Measurements from ENCODE around the gene ARHGAP22. TPM values are rescaled to one million over a fixed set of nuclear protein-coding genes. Genes with fewer than 3 reads are reported as not detected.

The ARHGAP22 gene
- total RNA-seq, 1 donor from 2014 or later: 3.8 TPM

DNA sequence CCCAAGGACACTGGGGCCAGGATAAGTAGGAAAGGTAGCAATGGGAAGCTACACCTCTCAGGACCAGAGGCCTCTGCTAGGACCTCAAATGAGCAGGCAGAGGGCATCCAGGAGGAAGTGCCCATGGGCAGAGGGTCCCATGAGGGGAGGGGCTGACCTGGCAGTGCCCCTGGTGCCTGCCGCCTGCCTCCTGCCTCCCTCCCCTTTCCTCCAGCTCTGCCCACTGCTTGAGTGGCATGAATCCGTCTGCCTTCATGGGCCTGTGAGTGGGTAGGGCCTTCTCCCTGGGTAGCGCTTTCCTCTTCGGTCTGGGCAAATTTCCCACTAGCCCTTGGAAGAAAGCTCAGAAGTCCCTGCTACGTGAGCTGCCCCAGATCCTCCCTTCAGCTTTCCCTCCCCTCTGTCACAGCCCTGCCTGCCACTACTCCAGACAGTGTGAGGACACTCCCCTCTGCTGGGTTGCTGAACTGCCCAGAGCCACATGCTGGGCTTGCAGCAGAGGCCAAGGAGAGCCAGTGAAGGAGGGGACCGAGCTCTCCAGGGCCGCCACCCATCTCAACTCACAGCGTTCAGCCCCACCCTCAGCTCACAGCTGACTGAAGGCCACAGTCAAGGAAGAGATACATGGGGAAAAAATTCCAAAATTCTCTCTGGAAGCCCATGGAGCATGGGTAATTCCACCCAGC lies 141.4 kb downstream of the ARHGAP22 start:
- H3K4me1 Mint-ChIP-seq (ENCODE audit: low read depth): peaks cover 15% of the 10 kb centered on the region
- peaks cover 4% of the 10 kb centered on the region for H3K9me3 Mint-ChIP-seq (ENCODE audit: low read depth)
- TF ChIP-seq, protein P1, sequence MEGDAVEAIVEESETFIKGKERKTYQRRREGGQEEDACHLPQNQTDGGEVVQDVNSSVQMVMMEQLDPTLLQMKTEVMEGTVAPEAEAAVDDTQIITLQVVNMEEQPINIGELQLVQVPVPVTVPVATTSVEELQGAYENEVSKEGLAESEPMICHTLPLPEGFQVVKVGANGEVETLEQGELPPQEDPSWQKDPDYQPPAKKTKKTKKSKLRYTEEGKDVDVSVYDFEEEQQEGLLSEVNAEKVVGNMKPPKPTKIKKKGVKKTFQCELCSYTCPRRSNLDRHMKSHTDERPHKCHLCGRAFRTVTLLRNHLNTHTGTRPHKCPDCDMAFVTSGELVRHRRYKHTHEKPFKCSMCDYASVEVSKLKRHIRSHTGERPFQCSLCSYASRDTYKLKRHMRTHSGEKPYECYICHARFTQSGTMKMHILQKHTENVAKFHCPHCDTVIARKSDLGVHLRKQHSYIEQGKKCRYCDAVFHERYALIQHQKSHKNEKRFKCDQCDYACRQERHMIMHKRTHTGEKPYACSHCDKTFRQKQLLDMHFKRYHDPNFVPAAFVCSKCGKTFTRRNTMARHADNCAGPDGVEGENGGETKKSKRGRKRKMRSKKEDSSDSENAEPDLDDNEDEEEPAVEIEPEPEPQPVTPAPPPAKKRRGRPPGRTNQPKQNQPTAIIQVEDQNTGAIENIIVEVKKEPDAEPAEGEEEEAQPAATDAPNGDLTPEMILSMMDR (IDR thresholded peaks at IDR 0.05; ENCODE audit: unreplicated experiment): no peak
- no peaks in the 10 kb centered on the region for H3K36me3 Mint-ChIP-seq (ENCODE audit: insufficient read depth)
- peaks cover 9% of the 10 kb centered on the region for H3K27me3 Mint-ChIP-seq
- no peak overlapping the region for H3K4me3 Mint-ChIP-seq (ENCODE audit: low read depth)
- DNase-seq (ENCODE audit: low spot score, unreplicated experiment): no peak
- no peak overlapping the region for H3K27ac Mint-ChIP-seq

DNA sequence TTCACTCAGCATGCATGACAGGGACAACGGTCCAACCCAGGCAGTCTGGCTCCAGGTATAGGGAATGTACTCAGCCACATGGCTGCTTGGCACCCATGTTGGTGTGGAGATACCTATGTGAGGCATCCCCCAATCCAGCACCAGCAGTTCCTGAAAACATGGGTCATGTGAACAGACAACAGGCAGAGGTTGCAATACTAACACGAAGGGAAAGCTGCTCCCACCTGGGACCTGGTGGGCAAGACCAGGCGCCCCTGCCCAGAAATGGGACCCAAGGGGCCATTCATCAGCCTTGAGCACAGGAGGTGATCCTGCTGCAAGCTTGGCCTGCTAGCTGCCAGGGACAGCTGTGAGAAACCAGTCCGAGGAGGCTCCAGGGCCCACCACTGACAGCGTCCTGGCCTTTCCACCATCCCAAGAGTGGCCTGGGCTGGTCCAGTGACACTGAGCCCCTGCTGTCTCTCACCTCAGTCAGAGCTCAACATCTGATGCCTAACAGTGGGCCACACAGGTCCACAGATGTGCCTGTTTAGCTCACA lies 142.3 kb downstream of the ARHGAP22 start:
- Mint-ChIP-seq H3K27ac (no peak overlapping the region), H3K4me3 (ENCODE audit: low read depth) (no peak overlapping the region), H3K36me3 (ENCODE audit: insufficient read depth) (no peaks in the 10 kb centered on the region), H3K27me3 (peaks cover 9% of the 10 kb centered on the region), H3K4me1 (ENCODE audit: low read depth) (peaks cover 7% of the 10 kb centered on the region), H3K9me3 (ENCODE audit: low read depth) (peaks cover 4% of the 10 kb centered on the region)
- TF ChIP-seq, protein P1 (IDR thresholded peaks at IDR 0.05; ENCODE audit: unreplicated experiment): no peak
- no peak for DNase-seq (ENCODE audit: low spot score, unreplicated experiment)

DNA sequence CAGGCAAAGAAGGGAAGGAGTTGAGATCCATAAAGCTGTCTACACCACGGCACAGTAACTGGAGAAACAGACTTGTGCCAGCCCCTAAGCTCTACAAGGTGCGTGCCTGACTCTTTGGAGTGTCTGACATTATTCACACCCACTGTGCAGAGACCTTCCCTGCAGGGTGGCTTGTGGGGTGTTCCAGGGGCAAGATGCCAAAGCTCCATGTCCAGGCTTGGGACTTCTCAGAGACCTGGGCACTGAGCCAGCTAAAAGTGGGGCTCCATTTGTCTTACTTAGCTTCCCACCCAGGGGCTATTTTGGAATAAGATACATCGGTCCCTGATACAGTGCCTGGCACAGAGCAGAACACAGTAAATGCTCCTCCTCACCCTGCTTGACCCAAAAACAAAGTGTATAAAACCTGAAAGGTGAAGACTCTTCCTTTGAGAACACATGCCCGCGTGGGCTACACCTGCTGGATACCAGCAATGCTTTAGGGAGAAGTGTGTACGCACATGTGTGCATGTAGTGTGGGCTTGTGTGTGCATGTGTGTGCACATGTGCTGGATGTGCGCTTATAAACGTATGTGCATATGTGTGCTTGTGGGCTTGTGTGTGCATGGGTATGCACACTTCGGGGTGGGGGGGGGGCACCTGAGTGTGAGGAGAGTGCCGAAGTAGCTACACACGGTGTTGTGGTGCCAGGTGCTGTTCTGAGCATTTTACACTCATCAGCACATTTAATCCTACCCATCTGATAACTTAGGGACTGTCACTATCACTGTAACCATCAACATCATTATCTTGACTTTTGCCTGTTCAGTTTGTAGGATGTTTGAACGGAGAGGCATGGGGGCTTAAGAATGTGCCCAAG lies 143.0 kb downstream of the ARHGAP22 start:
- no peak for DNase-seq (ENCODE audit: low spot score, unreplicated experiment)
- Mint-ChIP-seq H3K4me3 (ENCODE audit: low read depth) (no peak overlapping the region), H3K36me3 (ENCODE audit: insufficient read depth) (no peaks in the 10 kb centered on the region), H3K4me1 (ENCODE audit: low read depth) (peaks cover 6% of the 10 kb centered on the region), H3K9me3 (ENCODE audit: low read depth) (peaks cover 4% of the 10 kb centered on the region), H3K27me3 (peaks cover 9% of the 10 kb centered on the region), H3K27ac (no peak overlapping the region)
- TF ChIP-seq, protein P1 (IDR thresholded peaks at IDR 0.05; ENCODE audit: unreplicated experiment): no peak

DNA sequence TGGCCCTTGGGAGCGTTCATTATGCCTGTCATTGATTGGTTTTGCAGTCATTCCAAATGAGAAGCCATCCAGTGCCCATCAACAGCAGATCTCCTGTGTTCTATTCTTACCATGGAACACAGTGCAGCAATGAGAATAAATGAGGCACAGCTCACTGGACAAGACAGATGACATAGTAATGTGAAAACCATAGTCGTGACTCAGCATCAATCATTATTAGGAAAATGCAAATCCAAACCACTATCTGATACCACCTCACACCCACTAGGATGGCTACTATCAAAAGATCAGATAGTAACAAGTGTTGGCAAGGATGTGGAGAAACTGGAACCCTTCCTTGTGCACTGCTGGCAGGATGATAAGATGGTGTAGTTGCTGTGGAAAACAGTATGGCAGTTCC lies 144.7 kb downstream of the ARHGAP22 start:
- H3K36me3 Mint-ChIP-seq (ENCODE audit: insufficient read depth): no peaks in the 10 kb centered on the region
- no peak overlapping the region for H3K4me3 Mint-ChIP-seq (ENCODE audit: low read depth)
- H3K9me3 Mint-ChIP-seq (ENCODE audit: low read depth): peaks cover 4% of the 10 kb centered on the region
- TF ChIP-seq, protein P1 (IDR thresholded peaks at IDR 0.05; ENCODE audit: unreplicated experiment): no peak
- H3K27me3 Mint-ChIP-seq: peaks cover 7% of the 10 kb centered on the region
- H3K27ac Mint-ChIP-seq: no peak overlapping the region
- H3K4me1 Mint-ChIP-seq (ENCODE audit: low read depth): peaks cover 9% of the 10 kb centered on the region
- no peak for DNase-seq (ENCODE audit: low spot score, unreplicated experiment)
